CD4-positive, alpha-beta T cell treated with Interferon gamma for 1 hour (primary cell): ENCODE results near the gene YAP1.
A peak's percentile ranks its signal among the peaks of the same experiment; 100 is the strongest.
"Not testable (repeated sequence)": the region's sequence is repeated elsewhere in the genome, so short reads cannot be mapped to it uniquely, and the experiment has no call there.

Experiments used
- DNase-seq: peaks from one replicate; pipeline ENCODE4 v3.0.0-alpha.2; 2020

Gene YAP1

GRCh38 chr11:102244681-102245409 lies 134.6 kb downstream of the YAP1 start:
- no peak for DNase-seq

- DNase-seq, result no peak
These were observed 141.2 kb downstream of the YAP1 start for GRCh38 chr11:102251423-102251822.

GRCh38 chr11:102252339-102252891 lies 142.2 kb downstream of the YAP1 start:
- DNase-seq, result no peak

GRCh38 chr11:102253020-102253715 lies 142.9 kb downstream of the YAP1 start:
- DNase-seq, result no peak

- no peak for DNase-seq
These were observed 143.8 kb downstream of the YAP1 start for GRCh38 chr11:102254047-102254446.

- DNase-seq, result no peak
These were observed 146.0 kb downstream of the YAP1 start for GRCh38 chr11:102256251-102256650.

- DNase-seq, result no peak
These were observed 150.0 kb downstream of the YAP1 start for GRCh38 chr11:102260241-102260640.

GRCh38 chr11:102263379-102264003 lies 153.2 kb downstream of the YAP1 start:
- DNase-seq, result no peak

- not testable (repeated sequence) for DNase-seq
These were observed 154.5 kb downstream of the YAP1 start for GRCh38 chr11:102264704-102265103.

GRCh38 chr11:102266099-102266498 lies 155.9 kb downstream of the YAP1 start:
- no peak for DNase-seq

GRCh38 chr11:102267609-102268008 lies 157.4 kb downstream of the YAP1 start:
- DNase-seq, result no peak

GRCh38 chr11:102268083-102268984 lies 158.1 kb downstream of the YAP1 start:
- DNase-seq, result peak; percentile 87

GRCh38 chr11:102268985-102269470 lies 158.8 kb downstream of the YAP1 start:
- DNase-seq, result no peak

- DNase-seq, result no peak
These were observed 159.7 kb downstream of the YAP1 start for GRCh38 chr11:102269927-102270326.

GRCh38 chr11:102272047-102272824 lies 162.0 kb downstream of the YAP1 start:
- DNase-seq, result no peak

- DNase-seq, result no peak
These were observed 164.4 kb downstream of the YAP1 start for GRCh38 chr11:102274628-102275027.

GRCh38 chr11:102276362-102276761 lies 166.1 kb downstream of the YAP1 start:
- DNase-seq, result no peak

GRCh38 chr11:102276783-102277182 lies 166.5 kb downstream of the YAP1 start:
- DNase-seq, result no peak

GRCh38 chr11:102279641-102280170 lies 169.5 kb downstream of the YAP1 start:
- DNase-seq, result no peak

GRCh38 chr11:102280245-102280833 lies 170.1 kb downstream of the YAP1 start:
- no peak for DNase-seq
